ENCODE data around the gene NUDT8. TPM values are rescaled to one million over a fixed set of nuclear protein-coding genes. Genes with fewer than 3 reads are reported as not detected.

Gene NUDT8
- total and polyA plus RNA-seq, 2 of the 8 experiments (the other 6 are each of a cell fraction or from before 2014, with no cell fraction given): 7.2 to 8.3 TPM

DNA sequence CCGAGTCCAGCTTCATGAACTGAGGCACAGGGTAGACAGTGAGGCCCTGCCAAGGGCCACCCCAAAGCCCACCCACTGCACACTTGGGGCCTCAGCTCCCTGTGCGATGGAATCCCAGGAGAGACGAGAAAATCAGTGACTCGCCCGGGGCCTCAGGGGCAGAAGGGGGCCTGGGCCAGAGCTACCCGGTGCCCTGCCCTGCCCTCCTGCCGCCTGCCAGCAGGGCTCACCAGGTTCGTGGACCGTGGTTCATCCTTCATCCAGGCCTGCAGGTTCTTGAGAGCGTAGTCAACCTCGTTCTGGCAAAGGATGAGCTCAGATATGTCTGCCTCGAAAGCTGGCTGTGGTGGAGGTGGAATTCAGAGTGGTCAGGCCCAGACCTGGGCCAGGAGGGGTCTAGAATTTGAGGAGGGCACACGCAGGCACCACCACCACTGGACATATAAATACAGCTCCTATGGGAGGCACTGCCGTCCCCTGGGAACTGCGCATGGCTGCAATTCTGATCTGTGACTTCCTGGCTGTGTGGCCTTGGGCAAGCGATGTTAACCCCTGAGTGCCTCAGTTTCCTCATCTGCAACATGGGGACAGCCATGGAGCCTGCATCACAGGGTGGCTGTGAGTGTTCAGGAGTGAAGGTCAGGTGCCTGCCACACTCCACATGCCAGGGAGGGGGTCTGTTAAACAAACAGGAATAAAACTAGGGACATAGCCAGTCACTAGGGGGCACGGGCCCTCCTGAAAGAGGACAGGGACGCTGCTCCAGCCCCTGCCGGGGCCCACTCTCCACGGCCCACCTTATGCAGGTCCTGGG lies 37.1 kb upstream of the NUDT8 start (continued):
- TF ChIP-seq MAX (IDR thresholded peaks at IDR 0.05): no peak
- TF ChIP-seq RNF2 (IDR thresholded peaks at IDR 0.05; ENCODE audit: borderline replicate concordance, low read depth, low read length, missing control alignments, poor library complexity, severe bottlenecking): no peak
- no peak for TF ChIP-seq EZH2 (IDR thresholded peaks at IDR 0.05; ENCODE audit: low read depth, low read length, severe bottlenecking)
- no peak for TF ChIP-seq HDAC2 (IDR thresholded peaks at IDR 0.05; ENCODE audit: borderline replicate concordance in 1 of 2, low read depth in 2 of 2, low read length in 2 of 2)
